ENCODE measurements around the gene KCNK15.
"Not testable (repeated sequence)": the region's sequence is repeated elsewhere in the genome, so short reads cannot be mapped to it uniquely, and the experiment has no call there.

The KCNK15 gene

DNA sequence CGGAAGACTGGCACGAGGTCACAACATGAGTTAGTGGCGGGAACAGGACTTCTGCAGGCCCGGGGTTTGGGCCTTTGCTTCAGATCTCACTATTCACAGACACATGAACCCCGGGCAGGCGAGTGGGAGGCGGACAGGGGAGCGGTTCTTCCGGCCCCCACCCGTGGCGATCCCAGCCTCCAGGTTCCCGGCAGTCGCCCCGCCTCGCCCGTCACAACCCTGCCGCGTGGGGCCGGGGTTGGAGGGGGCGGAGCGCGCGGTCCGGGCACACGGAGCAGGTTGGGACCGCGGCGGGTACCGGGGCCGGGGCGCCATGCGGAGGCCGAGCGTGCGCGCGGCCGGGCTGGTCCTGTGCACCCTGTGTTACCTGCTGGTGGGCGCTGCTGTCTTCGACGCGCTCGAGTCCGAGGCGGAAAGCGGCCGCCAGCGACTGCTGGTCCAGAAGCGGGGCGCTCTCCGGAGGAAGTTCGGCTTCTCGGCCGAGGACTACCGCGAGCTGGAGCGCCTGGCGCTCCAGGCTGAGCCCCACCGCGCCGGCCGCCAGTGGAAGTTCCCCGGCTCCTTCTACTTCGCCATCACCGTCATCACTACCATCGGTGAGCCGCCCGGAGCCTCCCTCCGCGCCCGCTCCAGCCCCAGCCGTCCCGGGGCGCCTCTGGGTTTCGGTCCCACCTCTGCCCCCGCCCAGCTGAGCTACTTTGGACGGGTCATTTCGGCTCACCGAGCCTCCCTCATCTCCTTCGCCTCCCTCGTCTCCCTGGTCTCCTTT lies at the start of gene KCNK15:
KCNK15 (plus strand) TSS at position 268 of the 769 bp plus-strand sequence; CDS start at position 314, 46 bp downstream.
- DNase-seq (ENCODE audit: insufficient read length, low spot score) (no peak), FAIRE-seq (no peak)

- DNase-seq (ENCODE audit: insufficient read length, low spot score) (no peak), FAIRE-seq (no peak)
These were observed 49.4 kb upstream of the KCNK15 start for GRCh38 chr20:44696315-44696714.

DNA sequence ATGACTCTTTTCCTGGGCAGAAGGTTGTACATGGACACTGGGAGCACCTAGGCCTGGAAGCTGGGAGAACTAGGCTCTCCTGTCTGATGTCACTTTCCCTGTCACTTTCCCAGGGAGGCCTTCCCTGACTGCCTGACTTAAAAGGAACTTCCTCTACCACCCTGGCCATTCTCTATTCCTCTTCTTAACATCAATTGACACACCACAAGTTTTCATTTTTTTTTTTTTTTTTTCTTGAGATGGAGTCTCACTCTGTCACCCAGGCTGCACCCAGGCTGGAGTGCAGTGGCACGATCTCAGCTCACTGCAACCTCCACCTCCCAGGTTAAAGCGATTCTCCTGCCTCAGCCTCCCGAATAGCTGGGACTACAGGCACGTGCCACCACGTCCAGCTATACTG lies 48.6 kb upstream of the KCNK15 start:
- DNase-seq (ENCODE audit: insufficient read length, low spot score); FAIRE-seq: not testable (repeated sequence)

DNA sequence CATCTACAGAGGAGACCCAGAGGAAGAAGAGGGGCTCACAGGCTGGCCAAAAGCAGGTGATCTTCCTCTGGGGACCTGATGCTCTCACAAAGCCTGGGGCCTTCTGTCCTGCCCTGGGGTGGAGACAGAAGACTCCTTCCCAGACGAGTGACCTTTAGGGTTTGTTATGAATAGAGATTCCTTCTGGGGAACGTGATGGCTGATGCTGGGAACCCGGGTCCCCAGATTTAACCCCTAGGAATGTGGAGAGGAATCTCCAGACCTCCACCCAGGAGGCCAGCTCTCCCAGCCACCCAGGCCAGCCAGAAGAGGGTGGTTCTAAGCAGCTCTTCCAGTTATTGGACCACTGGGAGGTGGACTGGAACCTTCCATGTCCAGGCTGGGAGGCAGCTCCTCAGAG lies 47.3 kb upstream of the KCNK15 start:
- DNase-seq (ENCODE audit: insufficient read length, low spot score) (no peak), FAIRE-seq (no peak)

GRCh38 chr20:44700306-44700705 lies 45.4 kb upstream of the KCNK15 start:
- DNase-seq (ENCODE audit: insufficient read length, low spot score) (no peak), FAIRE-seq (no peak)

- no peak for FAIRE-seq
These were observed 44.4 kb upstream of the KCNK15 start for GRCh38 chr20:44701118-44701857.

DNA sequence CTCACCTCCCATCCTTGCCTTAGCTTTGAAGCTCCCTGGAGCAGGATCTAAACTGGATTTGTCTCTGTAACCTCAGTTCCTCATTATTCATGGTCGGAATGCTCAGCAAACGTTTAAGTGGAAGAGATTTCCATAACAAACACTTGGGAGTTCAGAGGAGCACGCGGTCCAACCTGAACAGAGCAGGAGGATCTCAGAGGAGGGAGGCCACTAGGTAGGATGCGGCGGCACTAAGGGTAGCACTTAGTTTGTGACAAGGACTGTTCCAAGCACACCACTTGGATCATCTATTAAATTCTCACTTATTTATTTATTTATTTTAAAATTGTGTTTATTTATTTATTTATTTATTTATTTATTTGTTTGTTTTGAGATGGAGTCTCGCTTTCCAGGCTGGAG lies 43.8 kb upstream of the KCNK15 start:
- DNase-seq (ENCODE audit: insufficient read length, low spot score) (no peak), FAIRE-seq (no peak)

More at GRCh38 chr20:44701118-44701857, 44.4 kb upstream of the KCNK15 start:
- DNase-seq (ENCODE audit: insufficient read length, low spot score), result no peak

- no peak for DNase-seq (ENCODE audit: insufficient read length, low spot score)
- no peak for FAIRE-seq
These were observed 42.9 kb upstream of the KCNK15 start for GRCh38 chr20:44702776-44703175.

DNA sequence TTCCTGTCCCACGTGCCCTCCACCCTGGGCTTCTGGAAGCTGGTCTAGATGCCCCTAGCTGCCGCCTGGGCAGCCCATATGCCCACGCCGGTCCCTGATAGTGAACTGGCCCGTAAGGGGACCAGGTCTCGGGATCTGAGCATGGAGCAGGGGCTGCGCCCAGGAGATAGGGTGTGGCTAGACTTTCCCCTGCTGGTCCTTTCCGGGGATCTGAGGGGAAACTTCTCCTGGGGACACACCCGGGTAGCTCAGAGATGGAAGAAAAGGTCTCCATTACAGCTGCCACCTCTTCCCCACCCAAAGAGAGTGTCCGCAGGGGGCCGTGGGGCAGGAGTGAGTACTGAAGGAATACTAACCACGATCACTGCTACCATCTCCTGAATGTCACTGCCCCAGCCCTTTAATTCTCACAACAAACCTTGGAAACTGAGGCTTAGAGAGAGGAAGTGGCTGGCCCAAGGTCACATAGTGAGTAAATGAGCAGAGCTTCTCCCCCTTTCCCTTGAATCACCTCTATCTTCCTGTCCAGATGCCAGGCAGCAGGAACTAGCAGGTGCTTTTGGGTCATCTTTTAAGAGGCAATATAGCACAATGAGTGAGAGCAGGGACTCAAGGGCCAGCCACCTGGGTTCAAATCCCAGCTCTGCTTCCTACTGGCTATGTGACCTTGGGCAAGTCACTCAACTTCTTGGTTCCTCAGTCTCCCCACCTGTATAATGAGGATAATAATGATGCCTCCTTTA lies 42.3 kb upstream of the KCNK15 start:
- no peak for FAIRE-seq

DNA sequence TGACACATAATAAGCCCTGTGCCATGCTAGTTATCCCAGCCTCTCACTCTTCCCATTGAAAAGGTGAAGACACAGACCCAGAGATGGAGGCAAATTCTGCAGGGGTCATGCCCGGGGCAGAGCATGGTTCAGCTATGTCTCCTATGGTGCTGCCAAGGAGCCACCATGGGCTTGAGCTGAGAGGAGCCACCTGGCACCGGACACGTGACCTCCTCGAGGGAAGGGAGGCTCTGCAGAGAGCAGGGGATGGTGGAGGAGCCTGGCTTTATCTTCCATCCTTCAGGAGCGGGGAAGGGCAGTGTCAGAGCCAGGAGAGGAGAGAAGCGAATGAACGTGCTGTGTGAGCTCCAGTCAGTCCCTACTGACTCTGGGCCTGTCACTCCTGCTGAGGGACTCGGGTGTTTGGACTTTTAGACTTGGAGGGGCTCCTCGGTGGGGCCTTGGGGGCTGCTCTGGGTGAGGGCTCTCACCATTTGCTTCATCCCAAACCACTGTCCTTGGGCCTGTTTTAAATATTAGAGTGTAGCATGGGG lies 41.6 kb upstream of the KCNK15 start:
- DNase-seq (ENCODE audit: insufficient read length, low spot score), result no peak
- FAIRE-seq, result no peak

More for the DNA sequence above, 42.3 kb upstream of the KCNK15 start:
- no peak for DNase-seq (ENCODE audit: insufficient read length, low spot score)

- no peak for FAIRE-seq
- no peak for DNase-seq (ENCODE audit: insufficient read length, low spot score)
These were observed 41.1 kb upstream of the KCNK15 start for GRCh38 chr20:44704551-44704971.

DNA sequence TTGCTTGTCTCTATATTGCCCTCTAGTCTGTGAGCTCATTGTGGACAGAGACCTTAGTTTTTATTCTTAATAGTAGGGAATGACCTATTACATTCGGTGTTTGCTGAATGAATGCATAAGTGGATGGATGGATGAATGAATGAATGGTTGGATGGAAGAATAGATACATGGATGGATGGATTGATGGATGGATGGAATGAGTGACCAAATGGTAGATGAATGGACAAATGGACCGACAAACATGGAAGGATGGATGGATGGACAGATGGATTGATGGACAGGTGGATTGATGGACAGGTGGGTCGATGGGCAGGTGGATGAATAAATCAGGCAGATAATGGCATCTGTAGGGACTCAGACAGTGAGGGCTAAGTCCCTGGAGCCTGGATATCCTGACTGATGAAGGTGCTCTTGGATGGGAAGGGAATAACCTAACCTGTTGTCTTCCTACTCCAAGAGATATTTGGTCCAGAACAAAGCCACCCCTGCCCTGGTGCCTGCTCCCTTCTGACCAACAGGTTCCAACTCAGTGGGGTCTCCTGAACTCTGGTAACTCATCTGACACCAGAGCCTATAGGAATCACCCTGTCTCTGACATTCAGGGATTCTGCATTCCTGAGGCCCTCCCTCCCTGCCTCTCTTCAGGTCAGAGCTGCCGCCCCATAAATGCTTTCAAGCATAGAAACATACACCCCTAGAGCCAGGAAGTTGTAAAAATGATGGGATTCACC lies 40.1 kb upstream of the KCNK15 start:
- DNase-seq (ENCODE audit: insufficient read length, low spot score), result no peak
- no peak for FAIRE-seq

DNA sequence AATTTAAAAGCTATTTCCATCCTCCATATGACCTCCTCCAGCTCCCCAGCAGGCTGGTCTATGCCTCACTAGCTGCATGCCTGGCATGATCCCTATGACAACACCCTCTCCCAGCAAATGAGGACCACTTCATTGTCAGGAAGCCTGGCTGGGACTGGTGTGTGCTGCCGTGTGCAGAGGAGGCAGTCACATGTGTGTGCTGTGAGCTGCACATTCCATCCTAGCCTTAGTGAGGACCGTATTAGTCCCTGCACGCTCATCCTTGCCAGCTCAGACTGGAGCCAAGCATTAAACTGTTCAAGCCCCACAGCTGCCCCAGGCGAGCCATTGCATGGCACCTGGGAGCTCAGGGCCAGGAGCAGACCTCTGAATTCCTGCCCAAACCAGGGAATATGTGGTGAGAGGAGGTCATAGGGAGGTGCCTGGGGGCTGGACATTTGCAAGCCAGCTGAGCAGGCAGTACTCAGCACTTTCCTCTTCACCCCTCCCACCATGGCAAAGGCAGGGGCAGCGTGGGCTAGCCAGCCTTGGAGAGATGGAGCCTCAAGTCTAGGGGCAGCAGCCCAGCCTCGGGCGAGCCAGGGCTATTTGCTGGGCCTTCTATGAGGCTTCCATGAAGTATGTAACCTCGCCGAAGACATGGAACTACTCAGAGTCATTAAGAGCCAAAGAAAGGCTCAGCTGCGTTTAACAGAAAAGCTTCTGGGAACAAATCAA lies 39.2 kb upstream of the KCNK15 start:
- FAIRE-seq (no peak), DNase-seq (ENCODE audit: insufficient read length, low spot score) (no peak)

DNA sequence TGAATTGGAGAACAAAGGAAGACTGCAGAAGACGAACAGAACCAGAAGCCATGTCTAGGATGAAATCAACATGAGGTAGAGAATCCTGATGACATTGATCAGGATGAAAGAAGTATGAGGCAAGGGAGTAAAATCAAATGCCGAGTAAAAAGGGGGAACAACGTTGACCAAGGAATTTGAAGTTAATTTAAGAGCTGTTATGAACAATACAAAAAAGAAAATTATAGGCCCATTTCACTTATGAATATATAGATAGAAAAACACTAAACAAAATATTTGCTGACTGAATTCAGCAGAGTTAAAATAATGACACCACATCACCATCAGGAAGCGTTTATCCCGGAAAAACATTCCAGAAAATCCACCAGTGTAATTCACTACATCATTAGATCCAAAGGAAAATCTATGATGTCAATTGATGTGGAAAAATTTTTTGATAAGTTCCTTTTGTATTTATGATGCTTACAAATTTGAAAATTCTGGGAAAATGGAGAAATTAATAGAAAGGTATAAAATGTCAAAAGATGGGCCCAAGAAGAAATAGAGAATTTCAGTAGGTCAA lies 38.6 kb upstream of the KCNK15 start:
- no peak for DNase-seq (ENCODE audit: insufficient read length, low spot score)
- FAIRE-seq, result no peak

GRCh38 chr20:44709380-44709779 lies 36.3 kb upstream of the KCNK15 start:
- DNase-seq (ENCODE audit: insufficient read length, low spot score) (no peak), FAIRE-seq (no peak)

DNA sequence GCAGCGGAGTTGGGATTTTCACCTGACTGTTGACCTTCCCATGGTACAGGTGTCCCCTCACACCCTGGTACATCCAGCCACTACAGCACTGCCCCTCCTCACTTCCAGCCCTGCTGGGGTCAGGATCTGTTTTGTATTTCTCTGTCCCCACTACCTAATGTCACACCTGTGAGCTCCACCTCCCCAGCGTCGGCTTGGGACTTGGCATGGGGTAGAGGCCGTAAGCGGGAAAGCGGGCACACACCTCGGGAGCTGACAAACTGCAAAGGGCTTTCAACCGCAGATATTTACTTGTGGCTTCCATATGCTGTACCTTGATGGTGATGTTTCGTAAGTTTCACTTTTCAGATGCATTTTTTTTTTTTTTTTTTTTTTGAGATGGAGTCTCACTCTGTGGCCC lies 35.9 kb upstream of the KCNK15 start:
- FAIRE-seq (no peak), DNase-seq (ENCODE audit: insufficient read length, low spot score) (no peak)

DNA sequence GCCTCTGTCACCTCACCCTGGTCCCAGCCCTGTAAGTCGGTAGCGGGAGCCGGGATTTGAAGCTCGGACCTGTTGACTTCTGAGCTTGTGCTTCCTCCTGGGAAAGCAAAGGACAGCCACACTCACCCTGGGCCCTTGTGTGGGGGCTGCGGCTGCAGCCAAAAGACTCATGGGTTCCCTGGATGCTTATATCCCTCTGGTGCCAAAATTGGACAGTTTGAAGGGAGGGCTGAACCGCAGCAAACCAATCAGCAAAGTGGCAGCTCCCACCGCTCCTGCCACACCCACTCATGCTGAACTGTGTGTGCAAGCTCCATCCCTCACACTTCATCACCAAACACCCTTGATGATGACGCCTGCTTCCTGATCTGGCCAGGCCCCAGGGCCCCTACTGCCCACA lies 34.4 kb upstream of the KCNK15 start:
- no peak for FAIRE-seq
- no peak for DNase-seq (ENCODE audit: insufficient read length, low spot score)

GRCh38 chr20:44714102-44714700 lies 31.5 kb upstream of the KCNK15 start:
- FAIRE-seq (no peak), DNase-seq (ENCODE audit: insufficient read length, low spot score) (no peak)
